Neural cell (in vitro differentiated cells): ENCODE data around the gene PPP1CA. TPM values are rescaled to one million over a fixed set of nuclear protein-coding genes. Genes with fewer than 3 reads are reported as not detected.

Source experiments
- H2AFZ ChIP-seq: fragments of 200-600, 300-800 bp; sonication (generic), shearing (Covaris generic); 2 replicates; pipeline ENCODE4 v1.6.0; 2014; ENCODE audit warnings: low read depth, mild to moderate bottlenecking, antibody characterized with exemption, low read length, moderate library complexity
- H3F3A ChIP-seq: fragments of 200-600 bp; shearing (Covaris generic); 2 replicates; pipeline ENCODE4 v1.6.1; 2016; ENCODE audit warnings: mild to moderate bottlenecking, moderate library complexity, mixed read lengths, antibody characterized with exemption, low read length; ENCODE audit not compliant: insufficient read depth, poor library complexity, severe bottlenecking
- H3K27ac ChIP-seq: fragments of 200-600, 300-800 bp; sonication (generic), shearing (Covaris generic); 2 replicates; pipeline ENCODE4 v1.5.1; 2014; ENCODE audit warnings: mild to moderate bottlenecking, low read length, moderate library complexity
- H3K27me3 ChIP-seq: fragments of 300-800, 200-600 bp; sonication (generic), shearing (Covaris generic); 2 replicates; pipeline ENCODE4 v1.6.0; 2014; ENCODE audit warnings: mild to moderate bottlenecking, low read depth, low read length, moderate library complexity; ENCODE audit not compliant: insufficient read depth
- H3K36me3 ChIP-seq: fragments of 300-800, 200-600 bp; sonication (generic), shearing (Covaris generic); 2 replicates; pipeline ENCODE4 v1.5.1; 2014; ENCODE audit warnings: mild to moderate bottlenecking, antibody characterized with exemption, low read length, moderate library complexity; ENCODE audit not compliant: insufficient read depth
- H3K4me2 ChIP-seq: fragments of 300-800, 200-600 bp; sonication (generic), shearing (Covaris generic); 2 replicates; pipeline ENCODE4 v1.6.0; 2014; ENCODE audit warnings: mild to moderate bottlenecking, low read length
- H3K4me3 ChIP-seq: fragments of 300-800, 200-600 bp; sonication (generic), shearing (Covaris generic); 2 replicates; pipeline ENCODE4 v1.5.1; 2014; ENCODE audit warnings: mild to moderate bottlenecking, low read length, moderate library complexity
- H3K79me2 ChIP-seq: fragments of 200-600 bp; shearing (Covaris generic); replicated peaks from 2 replicates; pipeline ENCODE4 v1.6.0; 2014; ENCODE audit warnings: mild to moderate bottlenecking, low read length, moderate library complexity; ENCODE audit not compliant: insufficient read depth
- H3K9ac ChIP-seq: fragments of 300-800, 200-600 bp; sonication (generic), shearing (Covaris generic); 2 replicates; pipeline ENCODE4 v1.6.1; 2016; ENCODE audit warnings: mild to moderate bottlenecking, low read length, mixed read lengths
- H3K9me2 ChIP-seq: fragments of 200-600 bp; shearing (Covaris generic); 2 replicates; pipeline ENCODE4 v1.6.1; 2016; ENCODE audit warnings: mild to moderate bottlenecking, low read length, mixed read lengths; ENCODE audit not compliant: insufficient read depth
- H3K9me3 ChIP-seq: fragments of 200-600, 300-800 bp; sonication (generic), shearing (Covaris generic); 2 replicates; pipeline ENCODE4 v1.6.1; 2016; ENCODE audit warnings: mild to moderate bottlenecking, mixed run types, low read length, moderate library complexity, mixed read lengths
- H4K20me1 ChIP-seq: fragments of 200-600 bp; shearing (Covaris generic); 2 replicates; pipeline ENCODE4 v1.6.1; 2016; ENCODE audit warnings: mild to moderate bottlenecking, mixed run types; ENCODE audit not compliant: insufficient read depth
- CTCF ChIP-seq: fragments of 450-650 bp; IDR thresholded peaks from 2 replicates; pipeline ENCODE4 v1.5.1; 2014; ENCODE audit warnings: antibody characterized with exemption, mild to moderate bottlenecking, moderate library complexity; ENCODE audit not compliant: poor library complexity, severe bottlenecking
- EP300 ChIP-seq: fragments of 450-650 bp; conservative IDR thresholded peaks from 2 replicates; pipeline ENCODE4 v1.6.1; 2014; ENCODE audit warnings: antibody characterized with exemption, mild to moderate bottlenecking, moderate library complexity; ENCODE audit not compliant: poor library complexity, severe bottlenecking
- EZH2 ChIP-seq: fragments of 200-600, 300-800 bp; shearing (Covaris generic), sonication (generic); IDR thresholded peaks from 2 replicates; pipeline ENCODE4 v1.6.1; 2014; ENCODE audit warnings: antibody characterized with exemption, low read length, borderline replicate concordance, mild to moderate bottlenecking; ENCODE audit not compliant: insufficient read depth, poor library complexity, severe bottlenecking
- MXI1 ChIP-seq: fragments of 450-650 bp; conservative IDR thresholded peaks from 2 replicates; pipeline ENCODE4 v1.6.1; 2014; ENCODE audit warnings: antibody characterized with exemption, mild to moderate bottlenecking; ENCODE audit not compliant: poor library complexity, severe bottlenecking
- POLR2AphosphoS5 ChIP-seq: IDR thresholded peaks from 2 replicates; pipeline ENCODE4 v1.6.1; 2012
- RAD21 ChIP-seq: fragments of 450-650 bp; conservative IDR thresholded peaks from 2 replicates; pipeline ENCODE4 v1.6.1; 2014; ENCODE audit warnings: antibody characterized with exemption, mild to moderate bottlenecking, moderate library complexity
- REST ChIP-seq: IDR thresholded peaks from 2 replicates; pipeline ENCODE4 v1.6.1; 2012; ENCODE audit warnings: borderline replicate concordance
- SMC3 ChIP-seq: fragments of 450-650 bp; conservative IDR thresholded peaks from 2 replicates; pipeline ENCODE4 v1.6.1; 2014; ENCODE audit warnings: antibody characterized with exemption, mild to moderate bottlenecking, moderate library complexity; ENCODE audit not compliant: poor library complexity
- TAF1 ChIP-seq: IDR thresholded peaks from 2 replicates; pipeline ENCODE4 v1.6.1; 2012; ENCODE audit warnings: low read depth
- polyA plus RNA-seq: library from polyadenylated mRNA; depleted of rRNA; stranded (reverse); fragments of >200 nt; gene quantifications from 2 replicates; pipeline ENCODE4 v1.2.3, GENCODE V29; 2014

PPP1CA gene
- polyA plus RNA-seq, 1 donor from 2014 or later = 106 TPM

GRCh38 chr11:67445515-67445914 is 43.9 kb upstream of the PPP1CA start:
- no peak overlapping the region for H3K27ac ChIP-seq
- no peaks in the 10 kb centered on the region for H3K9me3 ChIP-seq
- no peaks in the 10 kb centered on the region for H3K36me3 ChIP-seq
- H3K9me2 ChIP-seq = no peaks in the 10 kb centered on the region
- H3F3A ChIP-seq = no peaks in the 10 kb centered on the region
- H2AFZ ChIP-seq = no peak overlapping the region
- H3K4me2 ChIP-seq = no peak overlapping the region
- no peak overlapping the region for H3K4me3 ChIP-seq
- H3K27me3 ChIP-seq = no peaks in the 10 kb centered on the region
- H3K9ac ChIP-seq = no peak overlapping the region
- TF ChIP-seq CTCF = no peak
- TF ChIP-seq EP300 = no peak
- TF ChIP-seq SMC3 = no peak
- no peak for TF ChIP-seq REST
- TF ChIP-seq TAF1 = no peak
- TF ChIP-seq MXI1 = no peak
- no peak for TF ChIP-seq POLR2AphosphoS5
- no peak for TF ChIP-seq EZH2
- TF ChIP-seq RAD21 = no peak
- H4K20me1 ChIP-seq = no peaks in the 10 kb centered on the region
- no peaks in the 10 kb centered on the region for H3K79me2 ChIP-seq

- Histone ChIP-seq H4K20me1 (no peaks in the 10 kb centered on the region), H3K9ac (peak overlapping the region; percentile 80), H3F3A (no peaks in the 10 kb centered on the region), H2AFZ (peak overlapping the region; percentile 14), H3K27ac (peak overlapping the region; percentile 56), H3K4me2 (peak overlapping the region; percentile 86), H3K9me2 (no peaks in the 10 kb centered on the region), H3K9me3 (no peaks in the 10 kb centered on the region), H3K36me3 (no peaks in the 10 kb centered on the region), H3K4me3 (peak overlapping the region; percentile 82), H3K79me2 (no peaks in the 10 kb centered on the region), H3K27me3 (no peaks in the 10 kb centered on the region)
- TF ChIP-seq POLR2AphosphoS5 = no peak
- no peak for TF ChIP-seq TAF1
Measured at GRCh38 chr11:67442504-67443404, 41.1 kb upstream of the PPP1CA start.
